NCI-H1092 treated with DMSO at 0.1 percent for 48 hours (cell line): ENCODE results near the gene NBEA.

Source experiments
- DNase-seq: peaks from one replicate; lab custom pipeline; 2025; lab: John Stamatoyannopoulos, UW

NBEA gene

GRCh38 chr13:35283856-35284255 lies 341.8 kb downstream of the NBEA start:
- no peak for DNase-seq

DNA sequence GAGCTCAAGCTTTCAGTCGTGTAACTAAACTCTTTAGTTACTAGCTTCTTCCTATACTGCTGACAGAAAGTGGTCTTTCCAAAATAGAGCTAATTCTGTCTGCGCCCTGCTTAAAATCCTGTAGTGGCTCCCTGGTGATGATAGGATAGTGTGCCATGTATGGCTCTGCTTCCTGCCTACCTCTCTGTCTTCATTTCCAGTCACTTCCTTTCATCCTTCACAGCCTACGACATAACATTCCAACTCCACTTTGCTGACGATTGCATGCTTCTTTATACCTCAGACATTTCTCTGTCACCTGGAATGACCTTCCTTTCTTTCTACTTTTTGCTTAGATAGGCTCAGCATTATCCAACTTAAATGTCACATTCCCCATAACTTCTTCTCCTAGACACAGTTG lies 343.6 kb downstream of the NBEA start:
- no peak for DNase-seq

DNA sequence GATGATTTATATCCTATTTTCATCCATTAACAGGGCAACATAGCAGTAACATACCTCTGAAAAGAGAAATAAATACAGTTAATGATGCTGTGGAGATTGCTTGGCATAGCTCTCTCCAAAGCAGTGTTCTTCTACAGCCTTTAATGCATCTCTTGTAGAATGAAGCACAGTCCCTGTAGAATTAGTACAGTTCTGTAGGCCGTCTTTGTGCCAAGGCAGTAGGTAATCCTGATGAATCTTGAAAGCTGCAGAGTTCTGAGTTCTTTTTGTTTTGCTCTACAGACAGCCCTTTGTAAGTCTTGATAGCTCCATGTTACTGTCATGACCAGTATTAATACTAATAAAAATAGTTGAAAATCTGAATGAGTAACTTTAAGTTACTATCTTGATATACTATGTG lies 350.3 kb downstream of the NBEA start:
- no peak for DNase-seq

- no peak for DNase-seq
Measured at GRCh38 chr13:35293579-35294226, 351.6 kb downstream of the NBEA start.

DNA sequence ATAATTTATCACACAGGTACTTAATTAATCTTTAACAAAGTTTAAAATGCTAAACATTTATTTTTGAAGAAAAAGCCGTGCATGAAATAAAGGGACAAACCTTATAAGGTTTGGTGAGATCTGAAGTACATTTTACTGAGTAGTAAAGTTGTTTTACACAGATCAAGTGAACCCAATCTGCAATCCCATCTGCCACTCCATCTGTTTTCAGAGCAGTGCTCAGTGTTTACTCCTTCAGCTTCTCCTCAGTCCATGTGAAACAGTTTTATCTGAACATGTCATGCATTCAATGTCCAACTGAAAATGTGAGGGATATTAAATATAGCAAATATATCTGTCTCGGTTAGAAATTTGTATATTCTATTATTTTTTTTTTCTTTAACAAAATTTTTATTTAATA lies 367.6 kb downstream of the NBEA start:
- DNase-seq: no peak

- DNase-seq: no peak
Measured at GRCh38 chr13:35332134-35332533, 390.1 kb downstream of the NBEA start.

GRCh38 chr13:35333157-35333556 lies 391.1 kb downstream of the NBEA start:
- DNase-seq: no peak

DNA sequence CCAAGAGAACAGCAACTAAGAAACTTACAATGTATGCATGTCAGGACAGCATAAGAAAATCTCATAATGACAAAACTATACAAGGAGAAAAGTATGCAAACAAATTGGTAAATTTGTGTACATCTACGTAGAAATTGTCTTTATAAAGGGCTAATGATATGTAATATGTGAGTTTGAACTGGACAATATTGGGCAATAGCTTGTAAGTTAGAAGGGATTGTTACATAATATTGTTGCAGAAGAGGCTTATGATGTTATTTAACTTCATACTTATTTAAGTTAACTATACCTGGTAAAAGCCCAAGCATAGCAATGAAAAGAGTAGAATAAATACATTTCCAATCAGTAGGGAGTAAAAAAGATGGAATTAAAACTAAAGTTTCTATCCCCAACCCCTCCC lies 400.4 kb downstream of the NBEA start:
- no peak for DNase-seq

- DNase-seq: no peak
Measured at GRCh38 chr13:35343417-35343816, 401.3 kb downstream of the NBEA start.

GRCh38 chr13:35345992-35346391 lies 403.9 kb downstream of the NBEA start:
- DNase-seq: no peak

- DNase-seq: no peak
Measured at GRCh38 chr13:35346494-35346893, 404.4 kb downstream of the NBEA start.

DNA sequence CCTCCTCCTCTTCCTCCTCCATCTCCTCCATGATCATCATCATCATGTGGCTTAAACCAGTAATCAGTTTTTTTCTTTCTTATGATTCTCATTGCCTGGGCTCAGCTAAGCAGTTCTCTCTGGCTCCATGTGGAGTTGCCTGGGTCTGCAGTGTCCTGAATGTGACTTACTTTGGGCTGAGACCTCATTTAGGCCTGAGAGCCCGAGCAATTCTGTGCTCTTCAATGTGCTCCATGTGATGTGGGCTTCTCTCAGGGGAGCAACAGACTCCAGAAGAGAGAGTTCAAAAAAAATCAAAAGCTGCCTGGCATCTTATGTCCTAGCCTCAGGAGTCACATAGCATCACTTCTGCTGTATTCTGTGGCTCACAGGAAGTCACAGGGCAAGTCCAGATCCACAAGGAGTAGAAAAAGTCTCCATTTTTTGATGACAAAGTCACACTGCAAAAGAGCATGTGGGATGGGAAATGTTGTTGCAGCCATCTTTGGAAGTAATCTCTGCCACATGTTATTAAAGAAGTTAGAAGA lies 405.7 kb downstream of the NBEA start:
- no peak for DNase-seq

DNA sequence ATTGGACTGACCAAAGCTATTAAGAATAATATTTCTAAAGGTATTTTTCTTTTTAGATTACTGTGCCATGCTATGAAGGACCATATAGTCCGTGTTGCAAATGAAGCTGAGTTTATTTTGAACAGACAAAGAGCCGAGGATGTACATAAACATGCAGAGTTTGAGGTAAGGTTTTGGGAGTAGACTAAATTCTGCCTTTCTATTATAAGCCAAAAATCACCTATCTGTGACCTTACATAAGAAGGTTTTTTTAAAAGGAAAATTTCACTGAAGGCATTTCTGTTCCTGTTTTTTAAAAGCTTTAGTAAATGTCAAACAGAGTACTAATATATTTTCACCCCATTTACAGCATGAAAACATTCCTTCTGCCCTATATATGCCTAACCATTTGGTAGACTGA lies 407.0 kb downstream of the NBEA start:
- no peak for DNase-seq

DNA sequence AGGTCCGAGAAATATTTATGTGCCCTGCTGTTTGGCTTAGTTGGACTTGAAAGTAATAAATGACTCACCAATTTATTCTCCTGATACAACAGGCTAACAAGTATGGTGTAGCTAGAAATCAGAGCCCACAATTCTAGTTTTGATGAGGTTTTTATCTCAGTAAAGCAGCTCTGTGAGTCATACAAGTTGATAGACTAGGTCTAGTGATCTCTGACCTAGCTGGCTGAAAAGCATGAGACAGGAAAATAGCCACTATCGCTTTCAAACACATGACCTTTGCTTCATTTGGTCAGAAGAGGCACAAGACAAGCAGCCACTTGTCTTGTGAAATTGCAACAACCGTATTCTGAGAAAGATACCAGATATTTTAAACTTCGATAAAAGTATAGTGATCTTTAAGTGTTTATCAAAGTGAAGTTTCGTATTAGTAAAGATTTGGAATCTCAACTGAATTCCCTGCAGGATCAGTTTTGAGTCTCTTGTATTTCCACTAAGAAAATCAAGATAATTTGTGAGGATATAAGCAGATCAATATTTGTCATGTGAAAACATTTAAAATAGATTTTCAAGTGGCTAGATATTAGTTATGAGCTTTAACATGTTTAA lies 407.7 kb downstream of the NBEA start:
- DNase-seq: no peak

DNA sequence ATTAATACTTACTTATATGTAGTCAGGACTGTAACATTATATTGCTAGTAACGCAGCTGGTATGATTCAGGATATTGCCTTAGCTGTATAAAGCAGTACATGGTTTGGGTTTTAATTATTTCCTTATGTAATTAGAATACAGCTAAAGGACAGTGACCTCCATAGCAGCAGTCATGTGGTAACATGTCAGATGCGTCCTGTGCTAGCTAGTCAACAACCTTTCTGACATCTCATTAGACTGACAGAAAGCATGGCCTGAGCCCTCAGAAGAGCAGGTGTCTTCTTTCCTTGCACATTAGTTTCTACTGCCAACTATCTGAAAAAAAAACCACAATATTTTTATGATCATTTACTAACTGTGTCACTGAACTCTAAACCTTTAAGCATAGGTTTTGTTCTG lies 412.2 kb downstream of the NBEA start:
- DNase-seq: no peak

GRCh38 chr13:35354882-35355281 lies 412.8 kb downstream of the NBEA start:
- DNase-seq: no peak

DNA sequence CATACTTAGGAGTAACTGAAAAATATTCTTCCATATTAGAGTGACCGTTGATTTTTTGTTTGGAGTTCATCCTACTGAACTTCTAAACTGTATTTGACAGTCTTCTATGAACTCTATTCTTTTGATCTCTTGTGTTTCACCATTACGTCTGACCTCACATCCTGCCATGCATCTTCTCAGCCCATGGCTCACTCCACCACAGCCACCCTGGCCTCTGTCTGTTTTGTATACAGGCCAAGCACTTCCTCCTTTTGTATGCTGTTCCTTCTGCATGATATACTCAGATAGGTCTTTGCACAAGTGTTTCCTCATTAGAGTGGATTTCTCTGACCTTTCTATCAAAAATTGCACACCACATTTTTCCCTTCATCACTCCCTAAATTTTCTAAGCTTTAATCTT lies 414.5 kb downstream of the NBEA start:
- no peak for DNase-seq

DNA sequence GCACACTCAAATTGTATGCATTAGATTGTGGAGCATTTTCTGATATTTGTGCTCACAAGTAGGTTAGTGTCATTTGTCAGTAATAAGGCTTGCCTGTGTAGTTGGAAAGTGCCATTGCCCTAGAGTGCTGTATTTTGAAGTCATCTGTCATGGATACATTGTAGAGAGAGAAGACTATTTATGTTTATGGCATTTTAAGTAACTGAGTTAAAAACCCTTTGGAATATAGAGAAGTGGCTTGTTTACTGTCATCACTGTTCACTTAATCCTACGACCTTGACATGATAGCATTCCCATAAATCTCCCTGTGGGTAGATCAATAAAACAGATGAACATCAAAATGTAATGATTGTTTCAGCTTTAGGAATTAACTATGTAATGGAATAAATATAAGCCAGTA lies 423.8 kb downstream of the NBEA start:
- DNase-seq: no peak

DNA sequence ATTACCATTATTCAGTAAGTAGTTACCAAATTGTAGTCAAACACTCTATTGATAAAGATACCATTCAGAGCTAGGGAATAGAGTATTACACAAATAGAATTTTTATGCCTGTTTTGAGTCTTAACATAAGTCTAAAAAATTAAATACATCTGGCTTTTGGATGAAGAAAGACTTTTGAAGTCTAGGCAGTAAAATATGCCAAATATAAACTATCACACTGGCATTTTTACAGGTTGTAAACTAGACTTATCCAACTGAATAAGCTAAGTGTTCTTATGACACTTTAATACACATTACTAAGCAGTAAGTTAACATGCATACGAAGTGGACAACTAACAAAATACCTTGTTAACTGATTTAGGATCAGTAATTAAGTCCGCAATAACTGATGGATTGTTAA lies 425.5 kb downstream of the NBEA start:
- DNase-seq: no peak

DNA sequence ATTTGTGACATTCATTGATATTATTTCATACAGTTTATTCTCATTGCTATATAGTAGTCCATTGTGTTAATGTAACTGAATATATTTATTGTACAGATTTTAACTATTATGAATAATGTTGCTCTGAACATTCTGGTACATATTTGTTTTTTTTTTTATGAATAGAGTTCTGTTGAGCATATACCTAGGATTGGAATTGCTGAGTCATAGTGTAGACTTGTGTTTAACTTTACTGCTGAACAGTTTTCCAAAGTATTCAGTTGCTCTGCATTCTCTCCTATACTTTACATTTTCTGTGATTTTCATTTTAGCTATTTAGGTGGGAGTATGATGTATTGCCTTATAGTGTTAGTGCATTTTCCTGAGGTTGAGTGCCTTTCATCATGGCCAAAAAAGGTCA lies 436.9 kb downstream of the NBEA start:
- DNase-seq: no peak

DNA sequence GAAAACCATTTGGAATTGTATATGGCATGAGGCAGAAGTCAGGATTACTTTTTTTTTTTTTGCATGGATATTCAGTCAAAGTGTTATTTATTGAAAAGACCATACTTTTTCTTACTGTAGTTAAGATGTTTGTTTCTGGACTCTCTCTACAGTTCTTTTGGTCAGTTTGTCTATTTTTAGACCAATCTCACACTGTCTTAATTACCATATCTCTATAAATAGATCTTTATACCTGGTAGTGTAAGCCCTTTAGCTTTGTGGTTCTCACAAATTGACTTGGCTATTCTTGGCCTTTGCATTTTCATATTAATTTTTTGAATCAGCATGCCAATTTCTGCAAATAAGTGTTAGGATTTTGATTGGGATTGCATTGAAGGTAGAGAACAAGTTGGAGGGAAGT lies 437.6 kb downstream of the NBEA start:
- no peak for DNase-seq

GRCh38 chr13:35387682-35388250 lies 445.7 kb downstream of the NBEA start:
- DNase-seq: no peak

DNA sequence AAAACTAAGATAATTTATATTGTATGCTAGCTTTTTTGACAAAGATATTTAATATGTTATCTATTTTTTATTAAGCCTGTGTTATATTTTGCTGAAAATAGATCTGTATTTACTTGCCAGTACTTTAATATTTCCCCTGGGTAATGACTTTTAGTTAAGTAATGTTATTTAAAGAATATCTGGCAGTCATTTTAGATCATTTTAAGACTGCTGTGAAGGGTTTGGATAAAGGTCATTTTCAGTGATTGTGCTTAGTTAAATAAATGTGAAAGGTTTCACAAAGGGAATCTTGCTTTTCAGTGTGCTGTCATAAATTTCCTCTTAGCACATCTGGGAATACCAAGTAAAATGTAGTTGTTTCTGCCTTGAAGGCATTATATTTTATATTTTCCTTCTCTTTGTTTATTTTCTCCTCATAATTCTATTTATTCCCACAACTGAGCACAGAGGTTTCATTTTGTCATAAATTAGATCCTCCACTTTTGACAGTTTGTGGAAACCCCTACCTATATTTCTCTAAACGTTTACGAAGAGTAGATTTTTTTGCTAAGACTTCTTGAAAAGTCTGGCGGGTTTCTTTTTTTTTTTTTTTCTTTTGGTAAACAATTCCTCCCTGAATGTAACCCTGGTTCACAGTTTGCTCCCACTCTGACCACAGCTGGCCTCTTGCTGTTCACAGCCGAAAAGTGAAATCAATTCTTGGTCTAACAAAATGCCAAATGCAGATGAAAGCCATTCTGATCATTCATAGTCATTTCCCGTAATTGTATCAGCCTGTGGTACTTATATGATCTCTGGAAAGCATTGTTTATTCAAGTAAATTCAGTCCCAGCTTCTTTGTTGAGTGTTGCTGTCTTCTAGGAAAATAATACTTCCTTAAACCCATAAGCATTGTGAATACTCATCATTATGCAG lies 446.6 kb downstream of the NBEA start:
- no peak for DNase-seq
